HEK293 (cell line): Measurements from ENCODE around the gene SLC34A2.
"Not testable (repeated sequence)": the region's sequence is repeated elsewhere in the genome, so short reads cannot be mapped to it uniquely, and the experiment has no call there.

Experiments used
- CTCF ChIA-PET: fragments of 350-600 bp; formaldehyde crosslinking; extraction: SDS; loops from one replicate; lab custom pipeline; 2021; ENCODE audit warnings: antibody characterized with exemption; lab: Yijun Ruan, JAX
- POLR2A ChIA-PET: fragments of 300-600 bp; formaldehyde crosslinking; extraction: SDS; loops from one replicate; lab custom pipeline; 2020; ENCODE audit warnings: antibody characterized with exemption, inconsistent platforms; lab: Yijun Ruan, JAX
- H3K27ac ChIP-seq: fragments of 200-500 bp; sonication (Bioruptor generic); 2 replicates; pipeline ENCODE4 v1.5.1; 2014; ENCODE audit warnings: low read depth, low read length, control low read depth, inconsistent platforms; ENCODE audit errors: extremely low read depth
- H3K36me3 ChIP-seq, 2 experiments: fragments of 200-500 bp in 1 of 2; sonication (Bioruptor generic) in 1 of 2; 1 replicate in 1 of 2; 2 replicates in 1 of 2; pipeline ENCODE4 v1.5.1; 2014 to 2017; ENCODE audit warnings: inconsistent platforms in 2 of 2, low read length in 2 of 2; ENCODE audit not compliant: control insufficient read depth in 2 of 2, insufficient read depth in 1 of 2
- H3K4me1 ChIP-seq: fragments of 200-500 bp; sonication (Bioruptor generic); 2 replicates; pipeline ENCODE4 v1.5.1; 2014; ENCODE audit warnings: mild to moderate bottlenecking, low read length, inconsistent platforms; ENCODE audit not compliant: control insufficient read depth, insufficient read depth
- H3K4me3 ChIP-seq: 2 replicates; pipeline ENCODE4 v1.5.1; 2011; ENCODE audit warnings: low read depth, mild to moderate bottlenecking, control low read depth, low read length, moderate library complexity
- H3K9me3 ChIP-seq: fragments of 200-500 bp; sonication (Bioruptor generic); 2 replicates; pipeline ENCODE4 v1.5.1; 2014; ENCODE audit warnings: low read depth, low read length, inconsistent platforms; ENCODE audit not compliant: control insufficient read depth, insufficient read depth
- KLF9 ChIP-seq: fragments of 450-650 bp; formaldehyde crosslinking; IDR thresholded peaks from 2 replicates; pipeline ENCODE4 v1.5.1; 2016; ENCODE audit warnings: missing biosample characterization, missing genetic modification characterization, low read depth
- SALL2 ChIP-seq: fragments of 450-650 bp; formaldehyde crosslinking; IDR thresholded peaks from 2 replicates; pipeline ENCODE4 v1.5.0; 2017; ENCODE audit warnings: missing biosample characterization, mild to moderate bottlenecking, missing genetic modification characterization, borderline replicate concordance
- SCRT1 ChIP-seq: fragments of 450-650 bp; formaldehyde crosslinking; IDR thresholded peaks from 2 replicates; pipeline ENCODE4 v1.5.1; 2016; ENCODE audit warnings: missing biosample characterization, missing genetic modification characterization, borderline replicate concordance
- ZNF133 ChIP-seq: fragments of 450-650 bp; formaldehyde crosslinking; IDR thresholded peaks from 2 replicates; pipeline ENCODE4 v1.5.1; 2016; ENCODE audit warnings: missing biosample characterization, missing genetic modification characterization
- ZNF138 ChIP-seq: fragments of 450-650 bp; formaldehyde crosslinking; IDR thresholded peaks from 2 replicates; pipeline ENCODE4 v1.5.1; 2016; ENCODE audit warnings: missing biosample characterization, missing genetic modification characterization, borderline replicate concordance
- ZNF140 ChIP-seq: fragments of 450-650 bp; formaldehyde crosslinking; IDR thresholded peaks from 2 replicates; pipeline ENCODE4 v1.5.1; 2016; ENCODE audit warnings: missing biosample characterization, missing genetic modification characterization
- ZNF184 ChIP-seq: fragments of 450-650 bp; IDR thresholded peaks from 2 replicates; pipeline ENCODE4 v1.5.1; 2018; ENCODE audit warnings: missing biosample characterization, mild to moderate bottlenecking, missing genetic modification characterization
- ZNF311 ChIP-seq: fragments of 450-650 bp; formaldehyde crosslinking; IDR thresholded peaks from 2 replicates; pipeline ENCODE4 v1.5.1; 2017; ENCODE audit warnings: missing biosample characterization, missing genetic modification characterization, borderline replicate concordance
- ZNF324 ChIP-seq: fragments of 450-650 bp; formaldehyde crosslinking; IDR thresholded peaks from 2 replicates; pipeline ENCODE4 v1.5.1; 2016; ENCODE audit warnings: missing biosample characterization, missing genetic modification characterization
- ZNF366 ChIP-seq: fragments of 450-650 bp; formaldehyde crosslinking; conservative IDR thresholded peaks from 2 replicates; pipeline ENCODE4 v1.5.1; 2016; ENCODE audit warnings: missing biosample characterization, missing genetic modification characterization
- ZNF658 ChIP-seq: fragments of 450-650 bp; formaldehyde crosslinking; IDR thresholded peaks from 2 replicates; pipeline ENCODE4; 2016; ENCODE audit warnings: missing biosample characterization, missing genetic modification characterization
- TF ChIP-seq, protein P1 (sequence below): fragments of 450-650 bp; formaldehyde crosslinking; IDR thresholded peaks from 2 replicates; pipeline ENCODE4 v1.5.1; 2016; ENCODE audit warnings: missing biosample characterization, missing genetic modification characterization
- TF ChIP-seq, protein P2 (sequence below): fragments of 450-650 bp; formaldehyde crosslinking; IDR thresholded peaks from 2 replicates; pipeline ENCODE4 v1.5.1; 2016; ENCODE audit warnings: missing biosample characterization, missing genetic modification characterization
- TF ChIP-seq, protein P3 (sequence below): fragments of 450-650 bp; formaldehyde crosslinking; IDR thresholded peaks from 2 replicates; pipeline ENCODE4; 2016; ENCODE audit warnings: missing biosample characterization, missing genetic modification characterization
- TF ChIP-seq, protein P4 (sequence below): fragments of 450-650 bp; formaldehyde crosslinking; IDR thresholded peaks from 2 replicates; pipeline ENCODE4 v1.5.1; 2016; ENCODE audit warnings: missing biosample characterization, missing genetic modification characterization
- TF ChIP-seq, protein P5 (sequence below): fragments of 450-650 bp; formaldehyde crosslinking; IDR thresholded peaks from 2 replicates; pipeline ENCODE4 v1.5.1; 2016; ENCODE audit warnings: missing biosample characterization, missing genetic modification characterization
- TF ChIP-seq, protein P6 (sequence below): fragments of 450-650 bp; formaldehyde crosslinking; IDR thresholded peaks from 2 replicates; pipeline ENCODE4 v1.5.1; 2016; ENCODE audit warnings: missing biosample characterization, missing genetic modification characterization
- TF ChIP-seq, protein P7 (sequence below): fragments of 450-650 bp; IDR thresholded peaks from 2 replicates; pipeline ENCODE4 v1.5.1; 2018; ENCODE audit warnings: missing biosample characterization, mild to moderate bottlenecking, missing genetic modification characterization

SLC34A2 gene

DNA sequence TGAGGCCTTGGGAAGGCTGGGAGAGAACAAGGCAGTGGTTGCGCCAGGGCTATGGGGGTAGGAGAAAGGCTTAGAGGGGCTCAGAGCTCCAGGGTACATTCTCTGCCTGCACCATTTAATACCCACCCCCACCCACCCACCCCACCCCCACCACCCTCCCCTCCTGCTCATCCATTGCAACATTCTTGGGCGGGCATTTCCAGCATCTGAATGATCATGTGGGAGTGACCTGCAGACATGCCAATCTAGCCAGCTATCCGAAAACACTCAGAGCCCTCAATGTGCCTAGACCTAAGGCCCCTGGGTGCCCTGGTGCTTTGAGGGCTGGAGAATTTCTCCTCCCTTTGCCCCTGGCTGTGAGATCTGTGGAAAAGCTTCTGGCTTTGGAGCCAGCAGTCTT lies 3.1 kb downstream of the SLC34A2 start:
- TF ChIP-seq ZNF366 (no peak), SALL2 (tag by site-specific recombination) (no peak), KLF9 (tag by site-specific recombination) (no peak), ZNF140 (tag by site-specific recombination) (no peak), ZNF311 (tag by site-specific recombination) (no peak), ZNF324 (no peak), SCRT1 (no peak), ZNF133 (tag by site-specific recombination) (no peak), ZNF184 (tag by site-specific recombination) (no peak), ZNF138 (tag by site-specific recombination) (no peak), ZNF658 (tag by site-specific recombination) (no peak)
- TF ChIP-seq, protein P1, sequence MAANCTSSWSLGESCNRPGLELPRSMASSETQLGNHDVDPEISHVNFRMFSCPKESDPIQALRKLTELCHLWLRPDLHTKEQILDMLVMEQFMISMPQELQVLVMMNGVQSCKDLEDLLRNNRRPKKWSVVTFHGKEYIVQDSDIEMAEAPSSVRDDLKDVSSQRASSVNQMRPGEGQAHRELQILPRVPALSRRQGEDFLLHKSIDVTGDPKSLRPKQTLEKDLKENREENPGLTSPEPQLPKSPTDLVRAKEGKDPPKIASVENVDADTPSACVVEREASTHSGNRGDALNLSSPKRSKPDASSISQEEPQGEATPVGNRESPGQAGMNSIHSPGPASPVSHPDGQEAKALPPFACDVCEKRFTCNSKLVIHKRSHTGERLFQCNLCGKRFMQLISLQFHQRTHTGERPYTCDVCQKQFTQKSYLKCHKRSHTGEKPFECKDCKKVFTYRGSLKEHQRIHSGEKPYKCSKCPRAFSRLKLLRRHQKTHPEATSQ = no peak
- TF ChIP-seq, protein P2, sequence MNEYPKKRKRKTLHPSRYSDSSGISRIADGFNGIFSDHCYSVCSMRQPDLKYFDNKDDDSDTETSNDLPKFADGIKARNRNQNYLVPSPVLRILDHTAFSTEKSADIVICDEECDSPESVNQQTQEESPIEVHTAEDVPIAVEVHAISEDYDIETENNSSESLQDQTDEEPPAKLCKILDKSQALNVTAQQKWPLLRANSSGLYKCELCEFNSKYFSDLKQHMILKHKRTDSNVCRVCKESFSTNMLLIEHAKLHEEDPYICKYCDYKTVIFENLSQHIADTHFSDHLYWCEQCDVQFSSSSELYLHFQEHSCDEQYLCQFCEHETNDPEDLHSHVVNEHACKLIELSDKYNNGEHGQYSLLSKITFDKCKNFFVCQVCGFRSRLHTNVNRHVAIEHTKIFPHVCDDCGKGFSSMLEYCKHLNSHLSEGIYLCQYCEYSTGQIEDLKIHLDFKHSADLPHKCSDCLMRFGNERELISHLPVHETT (tag by site-specific recombination) = no peak
- TF ChIP-seq, protein P3, sequence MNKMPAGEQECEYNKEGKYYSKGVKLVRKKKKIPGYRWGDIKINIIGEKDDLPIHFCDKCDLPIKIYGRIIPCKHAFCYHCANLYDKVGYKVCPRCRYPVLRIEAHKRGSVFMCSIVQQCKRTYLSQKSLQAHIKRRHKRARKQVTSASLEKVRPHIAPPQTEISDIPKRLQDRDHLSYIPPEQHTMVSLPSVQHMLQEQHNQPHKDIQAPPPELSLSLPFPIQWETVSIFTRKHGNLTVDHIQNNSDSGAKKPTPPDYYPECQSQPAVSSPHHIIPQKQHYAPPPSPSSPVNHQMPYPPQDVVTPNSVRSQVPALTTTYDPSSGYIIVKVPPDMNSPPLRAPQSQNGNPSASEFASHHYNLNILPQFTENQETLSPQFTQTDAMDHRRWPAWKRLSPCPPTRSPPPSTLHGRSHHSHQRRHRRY (tag by site-specific recombination) = no peak
- TF ChIP-seq, protein P4, sequence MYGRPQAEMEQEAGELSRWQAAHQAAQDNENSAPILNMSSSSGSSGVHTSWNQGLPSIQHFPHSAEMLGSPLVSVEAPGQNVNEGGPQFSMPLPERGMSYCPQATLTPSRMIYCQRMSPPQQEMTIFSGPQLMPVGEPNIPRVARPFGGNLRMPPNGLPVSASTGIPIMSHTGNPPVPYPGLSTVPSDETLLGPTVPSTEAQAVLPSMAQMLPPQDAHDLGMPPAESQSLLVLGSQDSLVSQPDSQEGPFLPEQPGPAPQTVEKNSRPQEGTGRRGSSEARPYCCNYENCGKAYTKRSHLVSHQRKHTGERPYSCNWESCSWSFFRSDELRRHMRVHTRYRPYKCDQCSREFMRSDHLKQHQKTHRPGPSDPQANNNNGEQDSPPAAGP (tag by site-specific recombination) = no peak
- TF ChIP-seq, protein P5, sequence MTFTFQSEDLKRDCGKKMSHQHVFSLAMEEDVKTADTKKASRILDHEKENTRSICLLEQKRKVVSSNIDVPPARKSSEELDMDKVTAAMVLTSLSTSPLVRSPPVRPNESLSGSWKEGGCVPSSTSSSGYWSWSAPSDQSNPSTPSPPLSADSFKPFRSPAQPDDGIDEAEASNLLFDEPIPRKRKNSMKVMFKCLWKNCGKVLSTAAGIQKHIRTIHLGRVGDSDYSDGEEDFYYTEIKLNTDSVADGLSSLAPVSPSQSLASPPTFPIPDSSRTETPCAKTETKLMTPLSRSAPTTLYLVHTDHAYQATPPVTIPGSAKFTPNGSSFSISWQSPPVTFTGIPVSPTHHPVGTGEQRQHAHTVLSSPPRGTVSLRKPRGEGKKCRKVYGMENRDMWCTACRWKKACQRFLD (tag by site-specific recombination) = no peak
- TF ChIP-seq, protein P6, sequence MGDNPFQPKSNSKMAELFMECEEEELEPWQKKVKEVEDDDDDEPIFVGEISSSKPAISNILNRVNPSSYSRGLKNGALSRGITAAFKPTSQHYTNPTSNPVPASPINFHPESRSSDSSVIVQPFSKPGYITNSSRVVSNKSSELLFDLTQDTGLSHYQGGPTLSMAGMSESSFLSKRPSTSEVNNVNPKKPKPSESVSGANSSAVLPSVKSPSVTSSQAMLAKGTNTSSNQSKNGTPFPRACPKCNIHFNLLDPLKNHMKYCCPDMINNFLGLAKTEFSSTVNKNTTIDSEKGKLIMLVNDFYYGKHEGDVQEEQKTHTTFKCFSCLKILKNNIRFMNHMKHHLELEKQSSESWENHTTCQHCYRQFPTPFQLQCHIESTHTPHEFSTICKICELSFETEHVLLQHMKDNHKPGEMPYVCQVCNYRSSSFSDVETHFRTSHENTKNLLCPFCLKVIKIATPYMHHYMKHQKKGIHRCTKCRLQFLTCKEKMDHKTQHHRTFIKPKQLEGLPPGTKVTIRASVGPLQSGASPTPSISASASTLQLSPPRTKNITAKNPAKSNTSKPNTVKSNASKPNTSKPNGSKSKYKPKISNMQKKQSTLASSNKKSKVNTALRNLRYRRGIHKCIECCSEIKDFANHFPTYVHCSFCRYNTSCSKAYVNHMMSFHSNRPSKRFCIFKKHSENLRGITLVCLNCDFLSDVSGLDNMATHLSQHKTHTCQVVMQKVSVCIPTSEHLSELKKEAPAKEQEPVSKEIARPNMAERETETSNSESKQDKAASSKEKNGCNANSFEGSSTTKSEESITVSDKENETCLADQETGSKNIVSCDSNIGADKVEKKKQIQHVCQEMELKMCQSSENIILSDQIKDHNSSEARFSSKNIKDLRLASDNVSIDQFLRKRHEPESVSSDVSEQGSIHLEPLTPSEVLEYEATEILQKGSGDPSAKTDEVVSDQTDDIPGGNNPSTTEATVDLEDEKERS (tag by site-specific recombination) = no peak
- TF ChIP-seq, protein P7, sequence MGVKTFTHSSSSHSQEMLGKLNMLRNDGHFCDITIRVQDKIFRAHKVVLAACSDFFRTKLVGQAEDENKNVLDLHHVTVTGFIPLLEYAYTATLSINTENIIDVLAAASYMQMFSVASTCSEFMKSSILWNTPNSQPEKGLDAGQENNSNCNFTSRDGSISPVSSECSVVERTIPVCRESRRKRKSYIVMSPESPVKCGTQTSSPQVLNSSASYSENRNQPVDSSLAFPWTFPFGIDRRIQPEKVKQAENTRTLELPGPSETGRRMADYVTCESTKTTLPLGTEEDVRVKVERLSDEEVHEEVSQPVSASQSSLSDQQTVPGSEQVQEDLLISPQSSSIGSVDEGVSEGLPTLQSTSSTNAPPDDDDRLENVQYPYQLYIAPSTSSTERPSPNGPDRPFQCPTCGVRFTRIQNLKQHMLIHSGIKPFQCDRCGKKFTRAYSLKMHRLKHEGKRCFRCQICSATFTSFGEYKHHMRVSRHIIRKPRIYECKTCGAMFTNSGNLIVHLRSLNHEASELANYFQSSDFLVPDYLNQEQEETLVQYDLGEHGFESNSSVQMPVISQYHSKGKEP (tag by site-specific recombination) = no peak
- no peak overlapping the region for H3K27ac ChIP-seq
- no peaks in the 10 kb centered on the region for H3K4me1 ChIP-seq
- CTCF ChIA-PET = interaction anchor here (0.8 to 1.0 kb wide), 2 partner anchors 8 to 219 kb away, joined by 3 to 4 read pairs; no protein-coding TSS in a partner anchor
- POLR2A ChIA-PET = no interaction called here
- H3K4me3 ChIP-seq = no peak overlapping the region
- no peaks in the 10 kb centered on the region for H3K36me3 ChIP-seq
- no peaks in the 10 kb centered on the region for H3K9me3 ChIP-seq

DNA sequence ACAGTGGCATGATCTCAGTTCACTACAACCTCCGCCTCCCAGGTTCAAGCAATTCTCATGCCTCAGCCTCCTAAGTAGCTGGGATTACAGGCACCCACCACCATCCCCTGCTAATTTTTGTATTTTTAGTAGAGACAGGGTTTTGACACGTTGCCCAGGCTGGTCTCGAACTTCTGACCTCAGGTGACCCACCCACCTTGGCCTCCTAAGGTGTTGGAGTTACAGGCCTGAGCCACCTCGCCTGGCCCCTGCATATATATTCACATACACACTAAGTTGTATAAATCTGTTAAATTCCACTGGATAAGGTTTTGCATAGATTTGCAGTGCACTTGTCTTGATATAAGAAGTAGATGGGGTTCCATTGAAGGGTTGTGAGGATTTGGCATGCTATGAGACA lies 5.8 kb downstream of the SLC34A2 start:
- H3K4me3 ChIP-seq, POLR2A ChIA-PET, H3K9me3 ChIP-seq, CTCF ChIA-PET, H3K36me3 ChIP-seq, H3K4me1 ChIP-seq, H3K27ac ChIP-seq: not testable (repeated sequence)
